RWPE2 (cell line): Measurements from ENCODE around the gene RCBTB2.

ENCODE experiments used
- ATAC-seq: fragments of 200-7000 bp; cut with Tn5 transposase; 3 replicates; pipeline ENCODE4 v1.9.1; 2021; ENCODE audit warnings: low read depth
- DNase-seq: peaks from one replicate; pipeline ENCODE4 v3.0.0-alpha.2; 2020; ENCODE audit warnings: low spot score
- H3K27ac ChIP-seq: fragments of 450-650 bp; 2 replicates; pipeline ENCODE4 v1.5.1; 2017; ENCODE audit warnings: mild to moderate bottlenecking; ENCODE audit not compliant: poor library complexity, severe bottlenecking
- H3K27me3 ChIP-seq: fragments of 250-450 bp; sonication (Bioruptor Pico); 2 replicates; pipeline ENCODE4 v1.5.1; 2021; ENCODE audit warnings: mild to moderate bottlenecking, moderate library complexity; ENCODE audit not compliant: insufficient read depth, poor library complexity, severe bottlenecking
- H3K36me3 ChIP-seq: fragments of 250-450 bp; sonication (Bioruptor Pico); 2 replicates; pipeline ENCODE4 v1.5.1; 2020; ENCODE audit warnings: low read depth, mild to moderate bottlenecking, moderate library complexity
- H3K4me1 ChIP-seq: fragments of 250-450 bp; sonication (Bioruptor Pico); 2 replicates; pipeline ENCODE4 v1.5.1; 2021; ENCODE audit warnings: mild to moderate bottlenecking, moderate library complexity; ENCODE audit not compliant: insufficient read depth, poor library complexity, severe bottlenecking
- H3K4me3 ChIP-seq: fragments of 250-450 bp; sonication (Bioruptor Pico); 2 replicates; pipeline ENCODE4 v1.5.1; 2021; ENCODE audit warnings: mild to moderate bottlenecking, moderate library complexity; ENCODE audit not compliant: severe bottlenecking
- H3K9me3 ChIP-seq: fragments of 250-450 bp; sonication (Bioruptor Pico); 2 replicates; pipeline ENCODE4 v1.5.1; 2021; ENCODE audit warnings: mild to moderate bottlenecking, moderate library complexity; ENCODE audit not compliant: severe bottlenecking
- CTCF ChIP-seq: fragments of 450-650 bp; IDR thresholded peaks from one replicate; pipeline ENCODE4 v1.5.1; 2017; ENCODE audit warnings: mild to moderate bottlenecking, moderate library complexity; ENCODE audit not compliant: poor library complexity, severe bottlenecking

The RCBTB2 gene

GRCh38 chr13:48492470-48493065 lies 40.3 kb downstream of the RCBTB2 start:
- DNase-seq (no peak), ATAC-seq (no peak)
- no peak for TF ChIP-seq CTCF
- Histone ChIP-seq H3K4me1 (peaks cover 18% of the 10 kb centered on the region), H3K27ac (no peak overlapping the region), H3K9me3 (no peaks in the 10 kb centered on the region), H3K4me3 (no peak overlapping the region), H3K36me3 (no peaks in the 10 kb centered on the region), H3K27me3 (no peaks in the 10 kb centered on the region)

GRCh38 chr13:48492096-48492440 lies 40.8 kb downstream of the RCBTB2 start:
- Histone ChIP-seq H3K27me3 (no peaks in the 10 kb centered on the region), H3K4me1 (peaks cover 18% of the 10 kb centered on the region), H3K36me3 (no peaks in the 10 kb centered on the region), H3K27ac (no peak overlapping the region), H3K4me3 (no peak overlapping the region), H3K9me3 (no peaks in the 10 kb centered on the region)
- ATAC-seq (no peak), DNase-seq (no peak)
- TF ChIP-seq CTCF = no peak

GRCh38 chr13:48491423-48492095 lies 41.3 kb downstream of the RCBTB2 start:
- Histone ChIP-seq H3K27ac (no peak overlapping the region), H3K4me3 (no peak overlapping the region), H3K4me1 (peaks cover 18% of the 10 kb centered on the region), H3K36me3 (no peaks in the 10 kb centered on the region), H3K27me3 (no peaks in the 10 kb centered on the region), H3K9me3 (no peaks in the 10 kb centered on the region)
- no peak for TF ChIP-seq CTCF
- DNase-seq (no peak), ATAC-seq (no peak)

- TF ChIP-seq CTCF = no peak
- Histone ChIP-seq H3K27me3 (no peaks in the 10 kb centered on the region), H3K36me3 (no peaks in the 10 kb centered on the region), H3K4me1 (peaks cover 18% of the 10 kb centered on the region), H3K9me3 (no peaks in the 10 kb centered on the region), H3K4me3 (no peak overlapping the region), H3K27ac (peak overlapping the region; percentile 10)
- DNase-seq (no peak), ATAC-seq (peak; percentile 55; the same call in 2 of the 3 replicates)
Observed at GRCh38 chr13:48490241-48490640, 42.6 kb downstream of the RCBTB2 start.

- ATAC-seq = no peak
- no peaks in the 10 kb centered on the region for H3K27me3 ChIP-seq
- no peak for TF ChIP-seq CTCF
- no peaks in the 10 kb centered on the region for H3K36me3 ChIP-seq
- no peak for DNase-seq
- H3K9me3 ChIP-seq = no peaks in the 10 kb centered on the region
- H3K27ac ChIP-seq = peak overlapping the region; percentile 10
- no peak overlapping the region for H3K4me3 ChIP-seq
- peaks cover 18% of the 10 kb centered on the region for H3K4me1 ChIP-seq
Observed at GRCh38 chr13:48489666-48490065, 43.2 kb downstream of the RCBTB2 start.
